PC-3 (cell line): ENCODE results near the gene MACROD2. TPM values are rescaled to one million over a fixed set of nuclear protein-coding genes. Genes with fewer than 3 reads are reported as not detected.

ENCODE experiments used
- ATAC-seq: fragments of 200-7000 bp; cut with Tn5 transposase; 2 replicates; pipeline ENCODE4 v1.9.1; 2020; ENCODE audit warnings: mild to moderate bottlenecking, moderate library complexity
- BruUV-seq: library from RNA; stranded (reverse); fragments of 400-500 nt; replicated peaks from 2 replicates; lab custom pipeline; 2021; lab: Mats Ljungman, UMichigan
- CTCF ChIA-PET: fragments of 300-600 bp; sonication (Branson Sonifier 250); formaldehyde crosslinking; loops from one replicate; lab custom pipeline; 2022; ENCODE audit warnings: antibody characterized with exemption; lab: Charles Lee
- POLR2A ChIA-PET: fragments of 300-600 bp; sonication (Branson Sonifier 250); formaldehyde crosslinking; loops from one replicate; lab custom pipeline; 2022; ENCODE audit warnings: antibody characterized with exemption; ENCODE audit not compliant: unreplicated experiment; lab: Charles Lee
- DNase-seq: peaks from one replicate; pipeline ENCODE4 v3.0.0-alpha.2; 2015
- H2AFZ ChIP-seq: fragments of 300-600 bp; sonication (generic); 2 replicates; pipeline ENCODE4 v1.6.0; 2016; ENCODE audit warnings: antibody characterized with exemption, low read length
- H3F3A ChIP-seq: fragments of 300-600 bp; sonication (generic); one replicate; pipeline ENCODE4 v1.6.0; 2017; ENCODE audit warnings: antibody characterized with exemption, low read length, control low read depth, mild to moderate bottlenecking; ENCODE audit not compliant: unreplicated experiment
- H3K27ac ChIP-seq: fragments of 300-600 bp; sonication (generic); 2 replicates; pipeline ENCODE4 v1.5.1; 2016; ENCODE audit warnings: mild to moderate bottlenecking, low read length
- H3K27me3 ChIP-seq: fragments of 300-600 bp; sonication (generic); 2 replicates; pipeline ENCODE4 v1.6.1; 2016; ENCODE audit warnings: low read length, mixed read lengths
- H3K36me3 ChIP-seq: fragments of 300-600 bp; sonication (generic); 2 replicates; pipeline ENCODE4 v1.6.1; 2016; ENCODE audit warnings: low read depth, mixed run types, low read length, mixed read lengths
- H3K4me1 ChIP-seq: fragments of 300-600 bp; sonication (generic); 2 replicates; pipeline ENCODE4 v1.5.1; 2016; ENCODE audit warnings: low read length; ENCODE audit not compliant: insufficient read depth
- H3K4me2 ChIP-seq: fragments of 300-600 bp; sonication (generic); 2 replicates; pipeline ENCODE4 v1.6.0; 2016; ENCODE audit warnings: low read length
- H3K4me3 ChIP-seq: fragments of 300-600 bp; sonication (generic); 2 replicates; pipeline ENCODE4 v1.5.1; 2016; ENCODE audit warnings: mild to moderate bottlenecking, low read length, mixed read lengths
- H3K79me2 ChIP-seq: fragments of 300-600 bp; sonication (generic); 2 replicates; pipeline ENCODE4 v1.6.1; 2017; ENCODE audit warnings: low read length, mixed read lengths
- H3K9ac ChIP-seq: fragments of 300-600 bp; sonication (generic); 2 replicates; pipeline ENCODE4 v1.6.0; 2016; ENCODE audit warnings: mild to moderate bottlenecking, low read length
- H3K9me2 ChIP-seq: fragments of 300-600 bp; sonication (generic); replicated peaks from 2 replicates; pipeline ENCODE4 v1.6.1; 2016; ENCODE audit warnings: mixed run types, low read length, mixed read lengths
- H3K9me3 ChIP-seq: fragments of 300-600 bp; sonication (generic); 2 replicates; pipeline ENCODE4 v1.6.1; 2016; ENCODE audit warnings: low read length, mixed read lengths
- H4K20me1 ChIP-seq: fragments of 300-600 bp; sonication (generic); 2 replicates; pipeline ENCODE4 v1.6.1; 2016; ENCODE audit warnings: low read length, mixed read lengths
- EZH2 ChIP-seq: fragments of 300-600 bp; sonication (generic); IDR thresholded peaks from one replicate; pipeline ENCODE4 v1.6.1; 2017; ENCODE audit warnings: antibody characterized with exemption, mild to moderate bottlenecking, low read length; ENCODE audit not compliant: unreplicated experiment
- EZH2phosphoT487 ChIP-seq: fragments of 300-600 bp; sonication (generic); IDR thresholded peaks from 2 replicates; pipeline ENCODE4 v1.6.1; 2018; ENCODE audit warnings: mild to moderate bottlenecking, antibody characterized with exemption, low read length, borderline replicate concordance
- intact Hi-C: fragments of 100-400 bp; cut with micrococcal nuclease; formaldehyde crosslinking; loops from 2 replicates; pipeline ENCODE4 v1.9.0; 2023
- total RNA-seq: library from RNA; depleted of rRNA; stranded (reverse); fragments of >200 nt; gene quantifications from 2 replicates; pipeline ENCODE4 v1.2.3, GENCODE V29; 2014
- TF ChIP-seq, protein P1 (sequence below): fragments of 300-600 bp; sonication (generic); conservative IDR thresholded peaks from 2 replicates; pipeline ENCODE4 v1.5.1; 2017; ENCODE audit warnings: antibody characterized with exemption, low read depth, mild to moderate bottlenecking, low read length

MACROD2 gene
- total RNA-seq, 1 experiment from 2014 or later, result 3.1 TPM

- CTCF ChIA-PET, result no interaction called here
- POLR2A ChIA-PET, result no interaction called here
- Histone ChIP-seq H3F3A (no peaks in the 10 kb centered on the region), H3K9ac (no peak overlapping the region), H3K4me3 (no peak overlapping the region), H3K9me3 (no peaks in the 10 kb centered on the region), H3K27ac (no peak overlapping the region), H3K79me2 (no peaks in the 10 kb centered on the region), H3K9me2 (no peaks in the 10 kb centered on the region), H3K27me3 (no peaks in the 10 kb centered on the region), H3K36me3 (no peaks in the 10 kb centered on the region), H4K20me1 (no peaks in the 10 kb centered on the region), H2AFZ (0 out of 2 replicates have a peak overlapping the region, but pooled peaks have one; percentile 8), H3K4me2 (no peak overlapping the region), H3K4me1 (peaks cover 17% of the 10 kb centered on the region)
- DNase-seq, result peak; percentile 53
- intact Hi-C loops, result no loop called here
- TF ChIP-seq EZH2 (no peak), EZH2phosphoT487 (no peak)
- TF ChIP-seq, protein P1, sequence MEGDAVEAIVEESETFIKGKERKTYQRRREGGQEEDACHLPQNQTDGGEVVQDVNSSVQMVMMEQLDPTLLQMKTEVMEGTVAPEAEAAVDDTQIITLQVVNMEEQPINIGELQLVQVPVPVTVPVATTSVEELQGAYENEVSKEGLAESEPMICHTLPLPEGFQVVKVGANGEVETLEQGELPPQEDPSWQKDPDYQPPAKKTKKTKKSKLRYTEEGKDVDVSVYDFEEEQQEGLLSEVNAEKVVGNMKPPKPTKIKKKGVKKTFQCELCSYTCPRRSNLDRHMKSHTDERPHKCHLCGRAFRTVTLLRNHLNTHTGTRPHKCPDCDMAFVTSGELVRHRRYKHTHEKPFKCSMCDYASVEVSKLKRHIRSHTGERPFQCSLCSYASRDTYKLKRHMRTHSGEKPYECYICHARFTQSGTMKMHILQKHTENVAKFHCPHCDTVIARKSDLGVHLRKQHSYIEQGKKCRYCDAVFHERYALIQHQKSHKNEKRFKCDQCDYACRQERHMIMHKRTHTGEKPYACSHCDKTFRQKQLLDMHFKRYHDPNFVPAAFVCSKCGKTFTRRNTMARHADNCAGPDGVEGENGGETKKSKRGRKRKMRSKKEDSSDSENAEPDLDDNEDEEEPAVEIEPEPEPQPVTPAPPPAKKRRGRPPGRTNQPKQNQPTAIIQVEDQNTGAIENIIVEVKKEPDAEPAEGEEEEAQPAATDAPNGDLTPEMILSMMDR, result no peak
- ATAC-seq, result no peak
- BruUV-seq, result no TSS peak
Measured at GRCh38 chr20:14928083-14928482, 932.8 kb downstream of the MACROD2 start.

DNA sequence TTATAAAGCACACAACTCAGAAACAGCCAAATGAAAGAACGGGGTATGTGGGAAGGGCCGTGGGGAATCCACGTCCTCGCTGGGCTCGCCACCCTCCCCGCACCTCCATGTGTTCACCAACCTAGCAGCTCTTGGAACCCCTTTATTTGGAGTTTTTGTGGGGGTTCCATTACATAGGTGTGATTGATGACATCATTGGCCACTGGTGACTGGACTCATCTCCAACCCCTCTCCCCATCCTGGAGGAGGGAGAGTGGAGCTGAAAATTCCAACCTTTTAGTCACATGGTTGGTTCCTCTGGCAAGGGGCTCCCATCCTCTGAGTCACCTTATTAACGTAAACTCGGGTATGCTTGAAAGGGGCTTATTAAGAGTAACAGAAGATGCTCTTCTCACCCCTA lies 934.1 kb downstream of the MACROD2 start:
- no peak overlapping the region for H3K27ac ChIP-seq
- intact Hi-C loops, result no loop called here
- H3K4me3 ChIP-seq, result no peak overlapping the region
- ATAC-seq (no peak), DNase-seq (no peak)
- no peak for TF ChIP-seq EZH2phosphoT487
- TF ChIP-seq, protein P1, result no peak
- TF ChIP-seq EZH2, result no peak
- H3K9me2 ChIP-seq, result no peaks in the 10 kb centered on the region
- H3F3A ChIP-seq, result no peaks in the 10 kb centered on the region
- no peaks in the 10 kb centered on the region for H3K36me3 ChIP-seq
- CTCF ChIA-PET, result no interaction called here
- H3K27me3 ChIP-seq, result no peaks in the 10 kb centered on the region
- H3K9ac ChIP-seq, result no peak overlapping the region
- H3K9me3 ChIP-seq, result no peaks in the 10 kb centered on the region
- H3K4me1 ChIP-seq, result peaks cover 17% of the 10 kb centered on the region
- no peaks in the 10 kb centered on the region for H4K20me1 ChIP-seq
- POLR2A ChIA-PET, result no interaction called here
- H3K4me2 ChIP-seq, result no peak overlapping the region
- H2AFZ ChIP-seq, result no peak overlapping the region
- no TSS peak for BruUV-seq
- H3K79me2 ChIP-seq, result no peaks in the 10 kb centered on the region

- Histone ChIP-seq H3K9ac (no peak overlapping the region), H3K4me1 (no peaks in the 10 kb centered on the region), H3K4me3 (no peak overlapping the region), H3K36me3 (no peaks in the 10 kb centered on the region; the same call in 1 of the 2 replicates), H3K9me3 (peaks cover 5% of the 10 kb centered on the region; the same call in 1 of the 2 replicates), H3K4me2 (no peak overlapping the region), H3F3A (no peaks in the 10 kb centered on the region), H3K27me3 (no peaks in the 10 kb centered on the region), H3K79me2 (no peaks in the 10 kb centered on the region), H2AFZ (no peak overlapping the region), H4K20me1 (no peaks in the 10 kb centered on the region), H3K9me2 (no peaks in the 10 kb centered on the region), H3K27ac (no peak overlapping the region)
- intact Hi-C loops, result no loop called here
- POLR2A ChIA-PET, result interaction anchor here (0.6 kb wide), 2 partner anchors 20 to 643 kb away, joined by 3 read pairs; no protein-coding TSS in a partner anchor
- no peak for ATAC-seq
- TF ChIP-seq, protein P1, result no peak
- TF ChIP-seq EZH2 (no peak), EZH2phosphoT487 (no peak)
- CTCF ChIA-PET, result interaction anchor here (0.7 kb wide), 1 partner anchor 12 kb away, joined by 3 read pairs; no protein-coding TSS in a partner anchor
- BruUV-seq, result no TSS peak
- DNase-seq, result no peak
Measured at GRCh38 chr20:14932040-14932439, 936.7 kb downstream of the MACROD2 start.
